ENCODE measurements around the gene AGPAT2.

DNA sequence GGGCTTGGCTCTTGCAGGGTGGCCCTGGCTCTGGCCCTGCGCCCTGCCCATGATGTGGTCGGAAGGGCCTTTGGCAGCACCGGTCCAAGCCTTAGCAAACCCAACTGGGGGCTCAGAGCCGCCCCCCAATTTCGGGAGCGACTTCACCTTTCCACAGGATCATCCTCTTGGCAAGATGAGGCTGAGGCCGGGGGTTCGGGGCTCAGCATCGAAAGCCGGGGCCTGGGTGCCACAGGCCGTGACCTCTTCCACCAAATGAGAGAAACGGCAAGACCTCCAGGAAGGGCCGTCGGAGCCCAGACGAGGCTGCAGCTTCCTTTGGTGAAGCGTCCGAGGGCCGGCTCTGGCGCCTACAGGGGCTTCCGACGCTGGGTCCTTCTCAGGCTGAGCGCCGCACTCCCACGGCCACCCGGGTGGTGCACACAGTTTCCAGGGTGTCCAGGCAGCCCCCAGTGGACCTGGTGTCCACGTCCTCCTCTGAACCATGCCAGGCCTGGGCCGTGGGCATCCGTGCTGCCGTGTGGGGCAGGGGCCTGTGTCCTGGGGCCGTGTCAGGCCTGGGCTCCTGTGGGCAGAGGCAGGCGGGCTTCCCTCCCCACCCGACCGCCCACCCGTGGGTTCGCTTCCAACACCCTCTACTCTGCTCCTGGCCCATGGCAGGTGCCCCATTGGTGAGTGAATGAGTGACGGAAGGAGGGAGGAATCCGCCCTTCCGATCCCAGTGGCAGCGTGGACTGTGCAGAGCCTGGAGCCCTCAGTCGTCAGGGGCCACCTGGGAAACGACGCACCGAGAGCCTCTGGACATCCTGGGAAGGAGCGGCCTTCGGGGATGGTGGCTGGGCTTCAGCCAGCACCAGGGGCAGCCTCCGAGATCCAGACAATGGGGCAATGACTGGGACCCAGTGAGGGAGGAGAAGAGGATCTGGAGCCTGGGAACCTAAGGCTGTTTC, 5.2 kb upstream of the AGPAT2 start:
- TF ChIP-seq, protein P1, sequence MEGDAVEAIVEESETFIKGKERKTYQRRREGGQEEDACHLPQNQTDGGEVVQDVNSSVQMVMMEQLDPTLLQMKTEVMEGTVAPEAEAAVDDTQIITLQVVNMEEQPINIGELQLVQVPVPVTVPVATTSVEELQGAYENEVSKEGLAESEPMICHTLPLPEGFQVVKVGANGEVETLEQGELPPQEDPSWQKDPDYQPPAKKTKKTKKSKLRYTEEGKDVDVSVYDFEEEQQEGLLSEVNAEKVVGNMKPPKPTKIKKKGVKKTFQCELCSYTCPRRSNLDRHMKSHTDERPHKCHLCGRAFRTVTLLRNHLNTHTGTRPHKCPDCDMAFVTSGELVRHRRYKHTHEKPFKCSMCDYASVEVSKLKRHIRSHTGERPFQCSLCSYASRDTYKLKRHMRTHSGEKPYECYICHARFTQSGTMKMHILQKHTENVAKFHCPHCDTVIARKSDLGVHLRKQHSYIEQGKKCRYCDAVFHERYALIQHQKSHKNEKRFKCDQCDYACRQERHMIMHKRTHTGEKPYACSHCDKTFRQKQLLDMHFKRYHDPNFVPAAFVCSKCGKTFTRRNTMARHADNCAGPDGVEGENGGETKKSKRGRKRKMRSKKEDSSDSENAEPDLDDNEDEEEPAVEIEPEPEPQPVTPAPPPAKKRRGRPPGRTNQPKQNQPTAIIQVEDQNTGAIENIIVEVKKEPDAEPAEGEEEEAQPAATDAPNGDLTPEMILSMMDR (conservative IDR thresholded peaks at IDR 0.05; ENCODE audit: low read depth in 2 of 2), result no peak
- TF ChIP-seq, protein P2, sequence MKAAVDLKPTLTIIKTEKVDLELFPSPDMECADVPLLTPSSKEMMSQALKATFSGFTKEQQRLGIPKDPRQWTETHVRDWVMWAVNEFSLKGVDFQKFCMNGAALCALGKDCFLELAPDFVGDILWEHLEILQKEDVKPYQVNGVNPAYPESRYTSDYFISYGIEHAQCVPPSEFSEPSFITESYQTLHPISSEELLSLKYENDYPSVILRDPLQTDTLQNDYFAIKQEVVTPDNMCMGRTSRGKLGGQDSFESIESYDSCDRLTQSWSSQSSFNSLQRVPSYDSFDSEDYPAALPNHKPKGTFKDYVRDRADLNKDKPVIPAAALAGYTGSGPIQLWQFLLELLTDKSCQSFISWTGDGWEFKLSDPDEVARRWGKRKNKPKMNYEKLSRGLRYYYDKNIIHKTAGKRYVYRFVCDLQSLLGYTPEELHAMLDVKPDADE (IDR thresholded peaks at IDR 0.05), result no peak
